HG02943 (cell line): ENCODE measurements around the gene C2orf74.

Source experiments
- ATAC-seq: cut with Tn5 transposase; IDR thresholded peaks from one replicate; pipeline ENCODE4 v1.9.1; 2021; ENCODE audit warnings: mild to moderate bottlenecking, low read depth, moderate library complexity; ENCODE audit not compliant: unreplicated experiment

The C2orf74 gene

DNA sequence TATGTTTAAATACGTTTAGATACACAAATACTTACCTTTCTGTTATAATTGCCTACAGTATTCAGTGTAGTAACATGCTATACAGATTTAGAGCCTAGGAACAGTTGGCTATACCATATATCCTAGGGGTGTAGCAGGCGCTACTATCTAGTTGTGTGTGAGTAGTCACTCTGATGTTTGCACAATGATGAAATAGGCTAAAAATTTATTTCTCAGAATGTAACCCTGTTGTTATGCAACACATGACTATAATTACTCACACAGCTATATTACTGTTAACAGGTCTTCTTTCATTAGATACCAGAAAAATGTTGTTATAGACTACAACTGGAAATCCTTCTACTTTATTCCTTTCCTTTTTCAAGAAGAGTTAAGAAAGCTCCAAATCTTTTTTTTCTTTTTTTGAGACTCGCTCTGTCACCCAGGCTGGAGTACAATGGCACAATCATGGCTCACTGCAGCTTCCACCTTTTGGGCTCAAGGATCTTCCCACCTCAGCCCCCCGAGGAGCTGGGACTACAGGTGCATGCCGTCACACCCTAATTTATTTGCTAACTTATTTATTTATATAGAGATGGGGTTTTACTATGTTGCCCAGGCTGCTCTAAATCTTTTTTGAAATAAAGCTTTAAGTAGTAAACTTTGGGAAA lies 48.5 kb downstream of the C2orf74 start:
- no peak for ATAC-seq

DNA sequence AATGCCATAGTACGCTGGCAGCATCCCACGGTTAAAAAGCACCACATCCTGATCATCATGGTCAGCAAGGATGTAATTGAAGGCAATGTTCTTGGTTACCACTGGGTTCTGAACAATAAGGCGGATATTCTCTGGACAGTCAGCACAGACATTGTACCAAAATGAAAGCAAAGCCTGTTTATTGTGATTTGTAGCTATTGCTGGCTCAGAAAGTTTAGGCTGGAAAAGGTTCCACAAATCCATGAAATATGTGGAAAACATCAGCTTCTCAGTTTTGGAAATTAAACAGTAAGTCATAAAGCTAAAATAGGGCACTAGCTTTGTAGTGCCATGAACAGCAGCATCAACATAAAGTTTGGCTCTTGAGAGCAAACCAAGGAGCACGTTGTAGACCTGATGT lies 52.2 kb downstream of the C2orf74 start:
- ATAC-seq = no peak
